Chondrocyte (in vitro differentiated cells): ENCODE data around the gene FAM185A. TPM values are rescaled to one million over a fixed set of nuclear protein-coding genes. Genes with fewer than 3 reads are reported as not detected.
A peak's percentile ranks its signal among the peaks of the same experiment; 100 is the strongest.
"Not testable (repeated sequence)": the region's sequence is repeated elsewhere in the genome, so short reads cannot be mapped to it uniquely, and the experiment has no call there.

Source experiments
- DNase-seq: peaks from one replicate; pipeline ENCODE4 v3.0.0; 2021; ENCODE audit warnings: mixed read lengths, low spot score
- H3K27ac Mint-ChIP-seq: one replicate; pipeline ENCODE4 v1.8.0; 2021; ENCODE audit warnings: mild to moderate bottlenecking, moderate library complexity, mixed read lengths; ENCODE audit not compliant: unreplicated experiment
- H3K27me3 Mint-ChIP-seq: 2 replicates; pipeline ENCODE4 v1.8.0; 2021; ENCODE audit warnings: low read depth, mixed read lengths
- H3K36me3 Mint-ChIP-seq: 2 replicates; pipeline ENCODE4 v1.8.0; 2021; ENCODE audit warnings: low read depth, mixed read lengths
- H3K4me1 Mint-ChIP-seq: 2 replicates; pipeline ENCODE4 v1.8.0; 2021; ENCODE audit warnings: low read depth, mild to moderate bottlenecking, mixed read lengths
- H3K4me3 Mint-ChIP-seq: one replicate; pipeline ENCODE4 v1.8.0; 2021; ENCODE audit warnings: mild to moderate bottlenecking, moderate library complexity, mixed read lengths; ENCODE audit not compliant: unreplicated experiment
- H3K9me3 Mint-ChIP-seq: 2 replicates; pipeline ENCODE4 v1.8.0; 2021; ENCODE audit warnings: low read depth, mixed read lengths
- CTCF ChIP-seq: fragments of 200-600 bp; sonication (generic); IDR thresholded peaks from 2 replicates; pipeline ENCODE4 v1.5.0; 2021; ENCODE audit warnings: antibody characterized with exemption, mild to moderate bottlenecking, moderate library complexity
- total RNA-seq: library from RNA; stranded (reverse); gene quantifications from 3 replicates; pipeline ENCODE4 v1.2.1, GENCODE V29; 2021

The FAM185A gene
- total RNA-seq, 1 donor from 2014 or later, result 5.6 TPM

GRCh38 chr7:102834999-102835398 lies 86.2 kb downstream of the FAM185A start:
- no peak for DNase-seq
- Mint-ChIP-seq H3K4me1 (peaks cover 46% of the 10 kb centered on the region), H3K27ac (peak overlapping the region; percentile 58), H3K4me3 (no peak overlapping the region), H3K9me3 (no peaks in the 10 kb centered on the region), H3K36me3 (peaks cover 5% of the 10 kb centered on the region), H3K27me3 (no peaks in the 10 kb centered on the region)
- TF ChIP-seq CTCF, result no peak

GRCh38 chr7:102836191-102836919 lies 87.6 kb downstream of the FAM185A start:
- Mint-ChIP-seq H3K27me3 (no peaks in the 10 kb centered on the region), H3K9me3 (no peaks in the 10 kb centered on the region), H3K36me3 (no peaks in the 10 kb centered on the region), H3K27ac (peak overlapping the region; percentile 88), H3K4me3 (no peak overlapping the region), H3K4me1 (peaks cover 54% of the 10 kb centered on the region)
- no peak for TF ChIP-seq CTCF
- DNase-seq, result no peak

GRCh38 chr7:102836977-102837376 lies 88.2 kb downstream of the FAM185A start:
- Mint-ChIP-seq H3K27ac (peak overlapping the region; percentile 88), H3K4me1 (peaks cover 54% of the 10 kb centered on the region), H3K4me3 (no peak overlapping the region), H3K36me3 (no peaks in the 10 kb centered on the region), H3K27me3 (no peaks in the 10 kb centered on the region), H3K9me3 (no peaks in the 10 kb centered on the region)
- DNase-seq, result no peak
- TF ChIP-seq CTCF, result no peak

- Mint-ChIP-seq H3K27me3 (no peaks in the 10 kb centered on the region), H3K4me1 (peaks cover 49% of the 10 kb centered on the region), H3K36me3 (no peaks in the 10 kb centered on the region), H3K27ac (peak overlapping the region; percentile 88), H3K9me3 (no peaks in the 10 kb centered on the region), H3K4me3 (no peak overlapping the region)
- TF ChIP-seq CTCF, result no peak
- DNase-seq, result no peak
Observed at GRCh38 chr7:102837802-102838201, 89.0 kb downstream of the FAM185A start.

GRCh38 chr7:102838572-102839101 lies 89.8 kb downstream of the FAM185A start:
- H3K27me3 Mint-ChIP-seq, H3K4me3 Mint-ChIP-seq, DNase-seq, H3K9me3 Mint-ChIP-seq, H3K36me3 Mint-ChIP-seq, H3K27ac Mint-ChIP-seq: not testable (repeated sequence)
- peaks cover 45% of the 10 kb centered on the region for H3K4me1 Mint-ChIP-seq

- no peak for TF ChIP-seq CTCF
- no peak overlapping the region for H3K27ac Mint-ChIP-seq
- H3K27me3 Mint-ChIP-seq, result no peaks in the 10 kb centered on the region
Observed at GRCh38 chr7:102840404-102840803, 91.6 kb downstream of the FAM185A start.

More at GRCh38 chr7:102840404-102840803, 91.6 kb downstream of the FAM185A start:
- no peak overlapping the region for H3K4me3 Mint-ChIP-seq
- no peaks in the 10 kb centered on the region for H3K36me3 Mint-ChIP-seq
- H3K4me1 Mint-ChIP-seq, result peaks cover 36% of the 10 kb centered on the region
- no peaks in the 10 kb centered on the region for H3K9me3 Mint-ChIP-seq
- no peak for DNase-seq
